ENCODE results near the gene CFAP20DC.

CFAP20DC gene

GRCh38 chr3:58748024-58748423 is 301.8 kb downstream of the CFAP20DC start:
- no peak overlapping the region for H3K4me3 ChIP-seq (ENCODE audit: low read depth, low read length)
- no peak for TF ChIP-seq CTCF (IDR thresholded peaks at IDR 0.05; ENCODE audit: control insufficient read depth, extremely low read depth, insufficient read depth)
- no peak for DNase-seq (ENCODE audit: low read depth)

- no peak overlapping the region for H3K4me3 ChIP-seq (ENCODE audit: low read depth, low read length)
- no peak for DNase-seq (ENCODE audit: low read depth)
- no peak for TF ChIP-seq CTCF (IDR thresholded peaks at IDR 0.05; ENCODE audit: control insufficient read depth, extremely low read depth, insufficient read depth)
These were observed 303.1 kb downstream of the CFAP20DC start for GRCh38 chr3:58746758-58747157.

DNA sequence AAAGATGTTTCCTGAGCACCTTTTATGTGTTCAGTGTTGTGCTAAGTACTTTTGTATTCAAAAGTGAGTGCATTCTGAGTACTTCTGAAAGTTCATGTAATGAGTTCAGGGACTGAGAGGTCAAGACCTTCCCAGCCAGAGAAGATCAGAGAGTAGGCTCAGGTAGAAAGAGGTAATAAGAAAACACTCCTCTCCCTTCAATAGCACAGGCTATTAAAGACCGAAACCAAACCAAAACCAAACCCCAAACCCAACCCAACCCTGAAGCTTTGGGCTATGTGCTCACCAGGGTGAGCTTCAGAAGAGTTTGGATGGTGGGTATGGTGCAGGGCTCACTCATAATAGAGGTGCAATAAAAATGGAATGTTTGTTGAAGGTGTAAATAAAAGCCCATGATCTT is 306.5 kb downstream of the CFAP20DC start:
- H3K4me3 ChIP-seq (ENCODE audit: low read depth, low read length), result no peak overlapping the region
- no peak for TF ChIP-seq CTCF (IDR thresholded peaks at IDR 0.05; ENCODE audit: control insufficient read depth, extremely low read depth, insufficient read depth)
- no peak for DNase-seq (ENCODE audit: low read depth)

- no peak overlapping the region for H3K4me3 ChIP-seq (ENCODE audit: low read depth, low read length)
- TF ChIP-seq CTCF (IDR thresholded peaks at IDR 0.05; ENCODE audit: control insufficient read depth, extremely low read depth, insufficient read depth), result no peak
- DNase-seq (ENCODE audit: low read depth), result no peak
These were observed 307.6 kb downstream of the CFAP20DC start for GRCh38 chr3:58742239-58742638.

GRCh38 chr3:58737644-58738043 is 312.2 kb downstream of the CFAP20DC start:
- DNase-seq (ENCODE audit: low read depth), result peak; percentile 31
- no peak for TF ChIP-seq CTCF (IDR thresholded peaks at IDR 0.05; ENCODE audit: control insufficient read depth, extremely low read depth, insufficient read depth)
- H3K4me3 ChIP-seq (ENCODE audit: low read depth, low read length), result no peak overlapping the region

DNA sequence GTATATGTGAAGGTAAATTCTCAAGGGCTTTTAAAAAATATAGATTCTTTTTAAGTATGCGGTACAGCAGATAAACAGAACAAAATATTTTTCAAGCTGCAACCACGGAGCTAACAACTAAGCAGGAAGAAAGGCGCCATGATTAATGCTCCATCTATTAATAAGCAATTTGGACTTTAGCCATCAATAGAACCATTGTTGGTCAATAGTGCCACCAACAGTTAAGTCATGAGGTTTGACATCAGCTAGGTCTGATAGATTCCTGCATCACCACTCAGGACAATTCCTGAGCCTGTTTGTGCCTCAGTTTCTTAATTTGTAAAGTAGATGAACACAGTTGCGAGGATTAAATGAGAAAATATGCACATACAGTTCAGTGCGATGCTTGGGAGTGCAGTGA is 318.2 kb downstream of the CFAP20DC start:
- no peak for DNase-seq (ENCODE audit: low read depth)
- no peak overlapping the region for H3K4me3 ChIP-seq (ENCODE audit: low read depth, low read length)
- peak; percentile 33; the same call in 1 of the 2 replicates for TF ChIP-seq CTCF (IDR thresholded peaks at IDR 0.05; ENCODE audit: control insufficient read depth, extremely low read depth, insufficient read depth)

DNA sequence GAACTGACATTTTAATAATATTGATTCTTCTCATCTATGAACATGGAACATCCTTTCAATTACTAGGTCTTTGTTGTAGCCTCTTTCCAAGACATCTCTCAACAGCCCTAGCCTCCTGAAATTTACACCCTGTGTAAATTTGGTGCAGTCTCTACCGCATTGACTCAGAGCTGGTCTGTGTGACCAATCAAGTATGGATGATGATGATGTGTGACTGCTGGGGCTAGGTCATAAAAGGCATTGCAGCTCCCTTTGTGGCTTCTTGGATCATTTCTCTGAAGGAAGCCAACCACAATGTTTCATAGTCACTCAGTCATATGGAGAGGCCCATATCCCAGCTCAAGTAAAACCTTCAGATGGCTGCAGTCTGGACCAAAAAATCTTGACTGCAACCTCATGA is 321.1 kb downstream of the CFAP20DC start:
- TF ChIP-seq CTCF (IDR thresholded peaks at IDR 0.05; ENCODE audit: control insufficient read depth, extremely low read depth, insufficient read depth), result no peak

More for the DNA sequence above, 321.1 kb downstream of the CFAP20DC start:
- H3K4me3 ChIP-seq (ENCODE audit: low read depth, low read length), result no peak overlapping the region
- DNase-seq (ENCODE audit: low read depth), result no peak

Data from LNCaP clone FGC (cell line).